Adrenal gland (tissue), 5 donors: ENCODE measurements around the gene SLC22A13.

Experiments
- POLR2A ChIP-seq, 2 donors: fragments of 450-650 bp; IDR thresholded peaks; one replicate each; pipeline ENCODE4 v1.6.1; 2017; ENCODE audit warnings: antibody characterized with exemption in 2 of 2, mild to moderate bottlenecking in 2 of 2, moderate library complexity in 1 of 2
- TF ChIP-seq, protein P1 (sequence below), 6 experiments: fragments of 450-650 bp in 4 of 6; fragments of 200-600 bp in 2 of 6; sonication (generic) in 1 of 6; IDR thresholded peaks; 1 replicate in 5 of 6; 2 replicates in 1 of 6; pipeline versions ENCODE4 v1.5.1 to v1.8.0; 2016 to 2021; ENCODE audit warnings: antibody characterized with exemption in 6 of 6, mild to moderate bottlenecking in 2 of 6, moderate library complexity in 1 of 6
- donor health status: DM: no; HTN: no; CAD: no.

GRCh38 chr3:38254872-38255271, 10.7 kb upstream of the SLC22A13 start:
- TF ChIP-seq, protein P1, sequence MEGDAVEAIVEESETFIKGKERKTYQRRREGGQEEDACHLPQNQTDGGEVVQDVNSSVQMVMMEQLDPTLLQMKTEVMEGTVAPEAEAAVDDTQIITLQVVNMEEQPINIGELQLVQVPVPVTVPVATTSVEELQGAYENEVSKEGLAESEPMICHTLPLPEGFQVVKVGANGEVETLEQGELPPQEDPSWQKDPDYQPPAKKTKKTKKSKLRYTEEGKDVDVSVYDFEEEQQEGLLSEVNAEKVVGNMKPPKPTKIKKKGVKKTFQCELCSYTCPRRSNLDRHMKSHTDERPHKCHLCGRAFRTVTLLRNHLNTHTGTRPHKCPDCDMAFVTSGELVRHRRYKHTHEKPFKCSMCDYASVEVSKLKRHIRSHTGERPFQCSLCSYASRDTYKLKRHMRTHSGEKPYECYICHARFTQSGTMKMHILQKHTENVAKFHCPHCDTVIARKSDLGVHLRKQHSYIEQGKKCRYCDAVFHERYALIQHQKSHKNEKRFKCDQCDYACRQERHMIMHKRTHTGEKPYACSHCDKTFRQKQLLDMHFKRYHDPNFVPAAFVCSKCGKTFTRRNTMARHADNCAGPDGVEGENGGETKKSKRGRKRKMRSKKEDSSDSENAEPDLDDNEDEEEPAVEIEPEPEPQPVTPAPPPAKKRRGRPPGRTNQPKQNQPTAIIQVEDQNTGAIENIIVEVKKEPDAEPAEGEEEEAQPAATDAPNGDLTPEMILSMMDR (IDR thresholded peaks at IDR 0.05), result no peak
- TF ChIP-seq POLR2A (IDR thresholded peaks at IDR 0.05), result no peak
